HepG2 (cell line): Measurements from ENCODE around the gene MRPL48. TPM values are rescaled to one million over a fixed set of nuclear protein-coding genes. Genes with fewer than 3 reads are reported as not detected.

Experiments
- ATAC-seq: fragments of 200-7000 bp; cut with Tn5 transposase; 3 replicates; pipeline ENCODE4 v1.9.1; 2020; ENCODE audit warnings: mild to moderate bottlenecking, moderate library complexity
- BruUV-seq: library from RNA; stranded (reverse); fragments of 400-500 nt; replicated peaks from 2 replicates; lab custom pipeline; 2021; lab: Mats Ljungman, UMichigan
- CTCF ChIA-PET: fragments of 300-600 bp; formaldehyde crosslinking; extraction: SDS; loops from one replicate; lab custom pipeline; 2021; ENCODE audit warnings: low total read pairs, inconsistent platforms, low intra/inter-chr PET ratio; lab: Yijun Ruan, JAX
- POLR2A ChIA-PET: fragments of 350-600 bp; sonication (Branson Sonifier 250); formaldehyde crosslinking; loops from one replicate; lab custom pipeline; 2020; ENCODE audit warnings: antibody characterized with exemption, inconsistent platforms; lab: Yijun Ruan, JAX
- DNase-seq: peaks from one replicate; pipeline ENCODE4 v3.0.0-alpha.2; 2015; ENCODE audit warnings: low spot score
- FAIRE-seq: peaks from 3 replicates; lab custom pipeline; 2011; peaks lifted over from hg19 to GRCh38; lab: Jason Lieb, UNC
- H2AFZ ChIP-seq: one replicate; pipeline ENCODE4 v1.6.1; 2011; ENCODE audit warnings: low read length, inconsistent platforms
- H3K27ac ChIP-seq: fragments of 300-600 bp; 3 replicates; pipeline ENCODE4 v1.8.0; 2011; ENCODE audit warnings: mixed run types, mild to moderate bottlenecking, mixed read lengths, low read length, inconsistent platforms; ENCODE audit not compliant: insufficient read depth; ENCODE audit errors: extremely low read length
- H3K27me3 ChIP-seq, 2 experiments: fragments of 200-600 bp in 1 of 2; 2 replicates in 1 of 2; 3 replicates in 1 of 2; pipeline versions ENCODE4 v1.6.0 to v1.8.0; 2011; ENCODE audit warnings: low read length in 2 of 2, mild to moderate bottlenecking in 2 of 2, moderate library complexity in 2 of 2, inconsistent platforms in 1 of 2; ENCODE audit not compliant: insufficient read depth in 2 of 2, control insufficient read depth in 1 of 2
- H3K36me3 ChIP-seq, 2 experiments: fragments of 200-600 bp in 1 of 2; replicated peaks in 1 of 2; 2 replicates in 1 of 2; 3 replicates in 1 of 2; pipeline versions ENCODE4 v1.5.1 to v1.8.0; 2011; ENCODE audit warnings: low read length in 2 of 2, inconsistent platforms in 1 of 2; ENCODE audit not compliant: insufficient read depth in 2 of 2, control insufficient read depth in 1 of 2
- H3K4me1 ChIP-seq: 2 replicates; pipeline ENCODE4 v1.5.1; 2012; ENCODE audit warnings: low read length, inconsistent platforms; ENCODE audit not compliant: insufficient read depth
- H3K4me2 ChIP-seq: 2 replicates; pipeline ENCODE4 v1.6.0; 2011; ENCODE audit warnings: low read depth, low read length, inconsistent platforms
- H3K4me3 ChIP-seq, 3 experiments: fragments of 200-600 bp in 1 of 3; sonication (generic), shearing (Covaris generic) in 1 of 3; replicated peaks in 1 of 3; 2 replicates each; pipeline ENCODE4 v1.5.1; 2011 to 2016; ENCODE audit warnings: low read length in 3 of 3, inconsistent platforms in 2 of 3, low read depth in 2 of 3, mild to moderate bottlenecking in 2 of 3, control low read depth in 1 of 3, mixed read lengths in 1 of 3; ENCODE audit not compliant: insufficient read depth in 1 of 3
- H3K79me2 ChIP-seq: one replicate; pipeline ENCODE4 v1.6.1; 2011; ENCODE audit warnings: low read length, inconsistent platforms; ENCODE audit not compliant: insufficient read depth
- H3K9ac ChIP-seq: 2 replicates; pipeline ENCODE4 v1.6.0; 2011; ENCODE audit warnings: mild to moderate bottlenecking, low read depth, low read length, inconsistent platforms; ENCODE audit not compliant: insufficient read depth
- H3K9me3 ChIP-seq: 2 replicates; pipeline ENCODE4 v1.5.1; 2012; ENCODE audit warnings: mild to moderate bottlenecking, low read length
- H4K20me1 ChIP-seq: 2 replicates; pipeline ENCODE4 v1.6.0; 2011; ENCODE audit warnings: inconsistent platforms, mild to moderate bottlenecking, low read length, moderate library complexity; ENCODE audit not compliant: insufficient read depth
- GABPA ChIP-seq, 2 experiments: IDR thresholded peaks; 2 replicates each; pipeline ENCODE4 v1.6.1; 2011 to 2016; ENCODE audit warnings: low read depth in 2 of 2, low read length in 1 of 2, missing biosample characterization in 1 of 2, missing genetic modification characterization in 1 of 2
- KIAA2018 ChIP-seq: sonication (generic); formaldehyde crosslinking; IDR thresholded peaks from 2 replicates; pipeline ENCODE4 v1.5.0; 2020; ENCODE audit warnings: mild to moderate bottlenecking, missing genetic modification reagents, borderline replicate concordance
- MAFF ChIP-seq: IDR thresholded peaks from 2 replicates; pipeline ENCODE4 v1.6.1; 2011; ENCODE audit warnings: low read depth, low read length, improper control_type of control experiment
- MAFG ChIP-seq: sonication (generic); formaldehyde crosslinking; IDR thresholded peaks from 2 replicates; pipeline ENCODE4 v1.5.1; 2020; ENCODE audit warnings: mild to moderate bottlenecking, missing genetic modification reagents
- MAFK ChIP-seq, 2 experiments: IDR thresholded peaks in 1 of 2; conservative IDR thresholded peaks in 1 of 2; 2 replicates each; pipeline ENCODE4 v1.6.1; 2011; ENCODE audit warnings: improper control_type of control experiment in 2 of 2, low read length in 2 of 2
- ZNF230 ChIP-seq: sonication (generic); formaldehyde crosslinking; IDR thresholded peaks from 2 replicates; pipeline ENCODE4 v1.4.0; 2020; ENCODE audit warnings: mild to moderate bottlenecking, missing genetic modification reagents
- in situ Hi-C: cut with HindIII; loops from 2 replicates; pipeline ENCODE4 v1.10.0; 2017; ENCODE audit warnings: low pct_unique_long_range_greater_than_20kb; ENCODE audit not compliant: extremely low pct_ligation_motif_present
- intact Hi-C: fragments of 100-400 bp; cut with micrococcal nuclease; formaldehyde crosslinking; loops from one replicate; pipeline ENCODE4 v1.10.0; 2022; ENCODE audit not compliant: unreplicated experiment
- polyA plus RNA-seq, 8 experiments: library from polyadenylated mRNA; depleted of rRNA in 3 of 8; stranded (reverse) in 7 of 8; unstranded in 1 of 8; fragments of >200 nt; fragmentation: Illumina TruSeq in 4 of 8; extraction: Trizol in 4 of 8; gene quantifications; 2 replicates each; pipeline versions ENCODE4 v1.2.1 to v1.2.3, GENCODE V29; 2011 to 2016; ENCODE audit warnings: low read depth in 4 of 8, missing spikeins in 1 of 8, mixed read lengths in 1 of 8; ENCODE audit not compliant: insufficient read depth in 1 of 8
- total RNA-seq, 5 experiments: library from RNA; depleted of rRNA; stranded (reverse); fragments of >200 nt; fragmentation: Illumina TruSeq; extraction: Trizol; gene quantifications; 2 replicates each; pipeline ENCODE4 v1.2.3, GENCODE V29; 2016; ENCODE audit warnings: low read depth in 1 of 5

MRPL48 gene
- total and polyA plus RNA-seq, 2 of the 13 experiments (the other 11 are each of a cell fraction or from before 2014, with no cell fraction given): 61.2 to 67.9 TPM

- Histone ChIP-seq H3K4me3 (no peak overlapping the region), H2AFZ (no peak overlapping the region), H3K36me3 (no peaks in the 10 kb centered on the region)
- TF ChIP-seq MAFG (CRISPR knock-in tag) (no peak), MAFF (0 out of 2 replicates have a peak, but pooled peaks have one; percentile 16), ZNF230 (CRISPR knock-in tag) (no peak), MAFK (conservative IDR thresholded peaks at IDR 0.05 in 1 of 2, IDR thresholded peaks at IDR 0.05 in 1 of 2; ENCODE audit: low read length in 2 of 2) (peak; percentile 38 to 62), KIAA2018 (no peak), GABPA (IDR thresholded peaks at IDR 0.05; ENCODE audit: low read depth, low read length) (no peak), GABPA (CRISPR knock-in tag; IDR thresholded peaks at IDR 0.05; ENCODE audit: low read depth) (no peak)
- TF ChIP-seq, all 625 proteins: peak for 2
- ChIA-PET POLR2A (interaction anchor here (1.2 to 8.3 kb wide), 2 partner anchors 15 to 25 kb away, joined by 4 to 194 read pairs; partner anchors contain the start of gene MRPL48), CTCF (no interaction called here)
- H3K79me2 ChIP-seq: peaks cover 28% of the 10 kb centered on the region
- peaks cover 12% of the 10 kb centered on the region for H3K4me1 ChIP-seq
- in situ Hi-C loops (no loop called here), intact Hi-C loops (no loop called here)
- DNase-seq (no peak), FAIRE-seq (no peak), ATAC-seq (no peak)
- H3K27me3 ChIP-seq: no peaks in the 10 kb centered on the region; a peak in 2 of 5 replicates
- H3K9ac ChIP-seq: no peak overlapping the region
- H4K20me1 ChIP-seq: peaks cover 16% of the 10 kb centered on the region
- no peak overlapping the region for H3K27ac ChIP-seq
- no peak overlapping the region for H3K4me2 ChIP-seq
- no peaks in the 10 kb centered on the region for H3K9me3 ChIP-seq
- BruUV-seq: no TSS peak
Observed at GRCh38 chr11:73762732-73763131, 24.9 kb upstream of the MRPL48 start.
